GM10248 (cell line): ENCODE measurements around the gene POFUT1.
"Not testable (repeated sequence)": the region's sequence is repeated elsewhere in the genome, so short reads cannot be mapped to it uniquely, and the experiment has no call there.

Experiments used
- CTCF ChIA-PET: fragments of 300-600 bp; sonication (Branson Sonifier 250); formaldehyde crosslinking; extraction: SDS; loops from one replicate; lab custom pipeline; 2021; ENCODE audit warnings: antibody characterized with exemption; lab: Yijun Ruan, JAX
- POLR2A ChIA-PET: fragments of 350-650 bp; sonication (Branson Sonifier 250); formaldehyde crosslinking; extraction: SDS; loops from one replicate; lab custom pipeline; 2020; ENCODE audit warnings: antibody characterized with exemption; lab: Yijun Ruan, JAX
- DNase-seq: peaks from one replicate; pipeline ENCODE4 v3.0.0; 2012; ENCODE audit errors: extremely low spot score
- TF ChIP-seq, protein P1 (sequence below): IDR thresholded peaks from 2 replicates; pipeline ENCODE4 v1.5.1; 2012; ENCODE audit warnings: mild to moderate bottlenecking, low read depth; ENCODE audit errors: extremely low read depth, missing control alignments, control extremely low read depth

The POFUT1 gene

GRCh38 chr20:32238483-32239425 is 31.1 kb downstream of the POFUT1 start:
- TF ChIP-seq, protein P1, sequence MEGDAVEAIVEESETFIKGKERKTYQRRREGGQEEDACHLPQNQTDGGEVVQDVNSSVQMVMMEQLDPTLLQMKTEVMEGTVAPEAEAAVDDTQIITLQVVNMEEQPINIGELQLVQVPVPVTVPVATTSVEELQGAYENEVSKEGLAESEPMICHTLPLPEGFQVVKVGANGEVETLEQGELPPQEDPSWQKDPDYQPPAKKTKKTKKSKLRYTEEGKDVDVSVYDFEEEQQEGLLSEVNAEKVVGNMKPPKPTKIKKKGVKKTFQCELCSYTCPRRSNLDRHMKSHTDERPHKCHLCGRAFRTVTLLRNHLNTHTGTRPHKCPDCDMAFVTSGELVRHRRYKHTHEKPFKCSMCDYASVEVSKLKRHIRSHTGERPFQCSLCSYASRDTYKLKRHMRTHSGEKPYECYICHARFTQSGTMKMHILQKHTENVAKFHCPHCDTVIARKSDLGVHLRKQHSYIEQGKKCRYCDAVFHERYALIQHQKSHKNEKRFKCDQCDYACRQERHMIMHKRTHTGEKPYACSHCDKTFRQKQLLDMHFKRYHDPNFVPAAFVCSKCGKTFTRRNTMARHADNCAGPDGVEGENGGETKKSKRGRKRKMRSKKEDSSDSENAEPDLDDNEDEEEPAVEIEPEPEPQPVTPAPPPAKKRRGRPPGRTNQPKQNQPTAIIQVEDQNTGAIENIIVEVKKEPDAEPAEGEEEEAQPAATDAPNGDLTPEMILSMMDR = no peak
- ChIA-PET POLR2A (interaction anchor here (0.6 kb wide), 1 partner anchor 136 kb away, joined by 4 read pairs; no protein-coding TSS in a partner anchor), CTCF (interaction anchor here (1.7 kb wide), 1 partner anchor 14 kb away, joined by 5 read pairs; no protein-coding TSS in a partner anchor)
- no peak for DNase-seq

GRCh38 chr20:32240205-32240604 is 32.5 kb downstream of the POFUT1 start:
- TF ChIP-seq, protein P1 = peak; percentile 17
- no peak for DNase-seq
- POLR2A ChIA-PET = no interaction called here
- CTCF ChIA-PET = interaction anchor here (0.9 to 1.7 kb wide), 3 partner anchors 10 to 13 kb away, joined by 3 to 5 read pairs (median 3); no protein-coding TSS in a partner anchor

DNA sequence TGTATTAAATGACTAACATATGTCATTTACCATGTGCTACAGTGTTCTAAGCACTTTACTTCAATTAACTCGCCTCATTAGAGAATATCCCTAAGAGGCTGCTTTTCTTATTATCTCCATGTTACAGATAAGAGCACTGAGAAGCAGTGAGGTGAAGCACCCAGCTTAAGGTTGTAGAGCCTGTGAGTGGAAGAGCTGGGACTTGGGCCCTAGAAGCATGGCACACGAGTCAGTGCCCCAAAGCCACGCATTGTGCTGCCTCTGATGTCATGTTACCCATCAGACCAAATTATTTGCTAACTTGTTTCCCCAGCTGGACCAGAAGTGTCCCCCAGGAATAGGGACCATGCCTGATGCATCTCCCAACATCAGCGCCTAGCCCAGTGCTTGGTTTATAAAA is 34.1 kb downstream of the POFUT1 start:
- TF ChIP-seq, protein P1 = no peak
- DNase-seq = no peak
- CTCF ChIA-PET = interaction anchor here (1.3 kb wide), 1 partner anchor 13 kb away, joined by 3 read pairs; no protein-coding TSS in a partner anchor
- POLR2A ChIA-PET = no interaction called here

DNA sequence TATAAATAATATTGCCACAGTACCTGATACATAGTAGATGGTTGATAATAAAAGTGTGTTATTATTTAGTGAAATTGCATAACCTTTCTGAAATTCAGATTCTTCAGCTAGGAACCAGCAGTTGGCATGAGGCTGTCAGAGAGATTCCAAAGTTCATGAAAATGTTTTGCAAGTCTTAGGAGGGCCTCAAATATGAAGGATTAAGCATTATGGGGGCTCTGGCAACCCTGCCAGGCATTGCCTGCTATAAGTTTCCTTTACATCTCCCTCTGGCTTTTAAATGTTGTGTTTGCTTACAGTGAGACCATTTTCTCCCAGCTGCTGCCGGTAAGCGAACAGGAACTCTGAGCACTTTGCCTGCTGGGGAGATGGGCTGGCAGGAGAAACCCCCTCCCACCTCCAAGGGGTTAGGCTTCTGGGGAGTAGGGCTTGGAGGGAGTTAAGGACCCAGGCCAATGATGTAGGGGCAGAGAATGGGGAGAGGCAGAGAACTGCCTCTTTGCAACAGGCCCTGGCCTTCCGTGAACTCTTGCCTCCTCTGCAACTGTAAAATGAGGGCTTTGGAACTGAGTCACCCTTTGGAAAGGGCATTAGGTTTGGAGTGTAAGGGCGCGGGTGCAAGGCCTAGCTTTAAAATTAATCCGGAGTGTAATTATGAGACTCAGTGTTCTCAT is 36.6 kb downstream of the POFUT1 start:
- TF ChIP-seq, protein P1 = no peak
- ChIA-PET CTCF (interaction anchor here (1.0 kb wide), 1 partner anchor 29 kb away, joined by 3 read pairs; no protein-coding TSS in a partner anchor), POLR2A (interaction anchor here (0.6 kb wide), 1 partner anchor 126 kb away, joined by 7 read pairs; no protein-coding TSS in a partner anchor)
- DNase-seq = no peak

GRCh38 chr20:32244959-32245358 is 37.3 kb downstream of the POFUT1 start:
- no peak for DNase-seq
- ChIA-PET POLR2A (no interaction called here), CTCF (no interaction called here)
- TF ChIP-seq, protein P1 = no peak

DNA sequence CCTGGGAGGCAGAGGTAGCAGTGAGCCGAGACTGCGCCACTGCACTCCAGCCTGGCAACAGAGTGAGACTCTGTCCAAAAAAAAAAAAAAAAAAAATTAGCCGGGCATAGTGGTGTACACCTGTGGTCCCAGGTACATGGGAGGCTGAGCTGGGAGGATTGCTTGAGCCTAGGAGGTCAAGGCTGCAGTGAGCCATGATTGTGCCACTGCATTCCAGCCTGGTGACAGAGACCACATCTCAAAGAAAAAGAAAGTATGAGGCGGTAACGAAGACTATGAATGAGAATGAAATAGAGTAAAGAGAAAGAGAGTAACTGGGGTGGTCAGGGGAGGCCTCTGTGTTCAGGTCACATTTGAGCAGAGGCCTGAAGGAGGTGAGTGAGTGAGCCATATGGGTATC is 38.5 kb downstream of the POFUT1 start:
- CTCF ChIA-PET = interaction anchor here (1.1 kb wide), 1 partner anchor 40 kb away, joined by 3 read pairs; no protein-coding TSS in a partner anchor

More for the DNA sequence above, 38.5 kb downstream of the POFUT1 start:
- POLR2A ChIA-PET, DNase-seq: not testable (repeated sequence)
